ENCODE measurements around the gene TMEM255B.

TMEM255B gene

DNA sequence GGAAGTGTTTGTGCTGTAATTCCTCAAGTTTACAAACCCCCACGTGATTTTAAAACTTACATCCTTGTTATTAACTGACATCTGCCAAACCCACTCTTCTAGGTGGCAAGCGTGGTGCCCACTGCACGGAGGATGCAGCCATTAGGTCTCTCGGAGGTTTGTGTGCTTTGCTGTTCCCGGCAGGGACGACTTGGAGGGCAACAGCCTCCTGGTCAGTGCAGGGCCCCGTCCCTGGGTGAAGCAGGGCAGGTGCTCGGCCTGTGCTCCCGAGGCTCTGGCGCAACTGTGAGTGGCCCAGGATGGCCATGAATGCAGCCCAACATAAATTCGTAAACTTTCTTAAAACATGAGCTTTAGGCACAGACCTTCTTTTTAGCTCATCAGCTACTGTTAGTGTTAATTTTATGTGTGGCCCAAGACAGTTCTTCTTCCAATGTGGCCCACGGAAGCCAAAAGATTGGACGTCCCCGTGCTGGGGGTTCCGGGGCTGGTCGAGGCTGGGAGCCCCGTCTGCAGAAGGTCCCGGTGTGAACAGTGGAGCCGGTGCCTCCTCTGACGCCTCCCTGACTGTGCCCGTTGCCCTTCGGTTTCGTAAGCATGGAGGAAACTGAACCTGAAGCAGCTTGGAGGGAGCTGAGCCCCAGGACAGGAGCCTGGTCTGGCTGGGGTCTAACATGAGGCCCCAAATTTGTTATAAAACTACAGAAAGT, 93.0 kb downstream of the TMEM255B start:
- no peak for DNase-seq

DNA sequence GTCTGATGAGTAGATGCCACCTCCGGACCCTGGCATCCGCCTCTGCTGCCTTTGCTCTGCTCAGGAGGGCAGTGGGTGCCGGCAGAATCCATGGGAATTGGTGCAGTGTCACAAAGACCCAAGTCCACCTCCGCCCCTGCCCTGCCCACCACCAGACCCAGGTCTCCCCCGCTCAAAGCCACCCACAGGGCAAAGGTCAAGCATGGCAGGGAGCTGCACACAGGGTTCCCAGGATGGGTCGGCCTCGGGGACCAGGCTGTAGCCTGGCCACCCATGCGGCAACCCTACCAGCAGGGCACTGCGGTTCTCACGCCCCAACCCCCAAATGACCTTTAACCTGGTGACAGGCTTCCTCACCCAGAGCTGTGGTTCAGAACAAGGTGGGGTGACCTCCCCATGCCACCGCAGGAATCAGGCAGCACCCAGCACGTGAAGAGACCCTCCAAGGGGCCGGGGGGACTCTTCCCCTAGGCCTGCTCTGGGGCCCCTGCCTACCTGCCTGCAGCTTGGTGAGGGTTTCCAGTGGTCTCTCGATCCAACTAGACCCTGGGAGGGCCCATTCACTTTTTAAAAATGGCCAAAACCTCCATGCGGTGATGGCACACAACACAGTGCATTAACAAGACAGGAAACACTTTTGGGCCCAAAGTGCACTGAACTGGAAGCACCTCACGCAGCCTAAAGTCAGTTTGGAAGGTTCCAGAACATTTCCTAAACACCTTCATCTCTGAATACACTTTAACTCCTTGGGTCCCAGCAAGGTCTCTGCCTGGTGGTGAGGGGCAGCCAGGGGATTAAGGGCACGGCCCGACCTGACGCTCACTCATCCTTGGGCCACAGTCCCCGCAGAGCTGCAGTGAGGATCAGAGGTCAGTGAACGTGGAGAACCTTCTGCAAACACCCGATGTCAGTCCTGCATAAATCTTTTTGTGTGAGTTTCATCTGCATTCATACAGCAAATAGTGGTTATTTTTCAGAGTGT, 93.8 kb downstream of the TMEM255B start:
- no peak for DNase-seq

DNA sequence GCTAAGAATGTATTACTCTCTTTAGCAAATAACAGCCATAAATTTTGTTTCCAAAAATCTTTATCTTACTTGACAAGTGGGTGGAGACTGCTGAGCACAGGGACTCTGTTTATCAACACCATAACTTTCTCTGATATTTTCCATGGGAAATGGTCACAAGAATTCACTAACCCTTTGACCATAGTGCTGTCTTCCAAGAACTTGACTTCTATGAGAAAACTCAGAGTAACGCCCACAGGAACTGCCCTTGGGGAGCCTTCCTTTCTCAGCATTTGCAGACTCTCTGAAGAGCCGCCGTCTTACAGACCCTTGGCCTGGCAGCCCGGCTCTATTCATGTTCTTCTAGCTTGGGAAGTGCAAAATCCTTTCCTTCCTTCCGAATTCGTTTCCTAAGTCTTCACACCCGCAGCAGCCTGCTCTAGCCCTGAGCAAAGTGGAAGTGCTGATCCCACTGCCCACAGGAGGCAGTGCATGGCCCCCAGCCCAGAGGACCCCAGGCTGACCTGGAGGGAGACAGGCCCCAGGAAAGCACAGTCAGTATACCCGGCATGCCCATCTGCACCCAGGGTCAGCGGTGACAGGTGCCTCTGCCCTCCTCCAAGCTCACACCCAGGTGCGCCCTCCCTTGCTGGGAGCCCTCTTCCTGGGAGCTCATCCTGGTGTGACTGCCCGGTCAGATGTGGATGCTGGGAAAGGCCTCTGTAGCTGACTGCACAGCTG, 94.7 kb downstream of the TMEM255B start:
- DNase-seq: peak in 2 of 3 experiments; percentile 61 to 74

DNA sequence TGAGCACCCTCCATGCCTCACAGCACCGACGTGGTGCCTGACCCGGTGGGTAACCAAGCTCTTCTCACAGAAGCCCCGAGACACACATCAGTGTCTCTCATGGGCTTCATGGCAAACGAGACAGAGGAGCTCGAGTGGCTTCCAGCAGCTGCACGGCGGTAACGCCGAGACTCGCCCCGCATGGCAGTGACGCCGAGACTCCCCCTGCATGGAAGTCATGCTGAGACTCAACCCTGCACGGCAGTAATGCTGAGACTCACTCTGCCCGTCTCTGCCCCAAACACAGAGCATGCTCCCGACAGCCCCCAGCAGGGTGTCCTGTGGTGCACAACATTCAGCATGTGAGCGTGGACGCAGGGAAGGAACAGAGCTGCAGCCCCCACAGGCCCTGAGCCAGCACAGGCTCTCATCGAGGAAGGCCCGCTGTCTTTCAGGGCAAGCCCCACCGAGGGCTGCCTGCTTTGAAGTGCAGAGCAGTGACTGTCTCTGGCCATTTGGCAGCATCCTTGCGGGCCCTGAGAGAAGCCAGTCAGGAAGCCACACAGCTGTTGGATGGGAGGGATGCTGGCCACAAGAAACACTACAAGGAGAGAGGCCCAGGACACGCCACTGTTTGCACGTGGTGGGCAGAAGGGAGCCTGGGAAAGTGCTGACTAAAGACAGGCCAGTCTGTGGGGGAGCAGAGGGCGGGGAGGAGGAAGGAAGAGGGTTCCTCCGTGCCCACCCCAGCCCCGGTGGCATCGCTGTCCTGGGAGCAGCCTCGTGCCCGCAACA, 95.4 kb downstream of the TMEM255B start:
- DNase-seq: peak; percentile 50 to 74 (median 61)

DNA sequence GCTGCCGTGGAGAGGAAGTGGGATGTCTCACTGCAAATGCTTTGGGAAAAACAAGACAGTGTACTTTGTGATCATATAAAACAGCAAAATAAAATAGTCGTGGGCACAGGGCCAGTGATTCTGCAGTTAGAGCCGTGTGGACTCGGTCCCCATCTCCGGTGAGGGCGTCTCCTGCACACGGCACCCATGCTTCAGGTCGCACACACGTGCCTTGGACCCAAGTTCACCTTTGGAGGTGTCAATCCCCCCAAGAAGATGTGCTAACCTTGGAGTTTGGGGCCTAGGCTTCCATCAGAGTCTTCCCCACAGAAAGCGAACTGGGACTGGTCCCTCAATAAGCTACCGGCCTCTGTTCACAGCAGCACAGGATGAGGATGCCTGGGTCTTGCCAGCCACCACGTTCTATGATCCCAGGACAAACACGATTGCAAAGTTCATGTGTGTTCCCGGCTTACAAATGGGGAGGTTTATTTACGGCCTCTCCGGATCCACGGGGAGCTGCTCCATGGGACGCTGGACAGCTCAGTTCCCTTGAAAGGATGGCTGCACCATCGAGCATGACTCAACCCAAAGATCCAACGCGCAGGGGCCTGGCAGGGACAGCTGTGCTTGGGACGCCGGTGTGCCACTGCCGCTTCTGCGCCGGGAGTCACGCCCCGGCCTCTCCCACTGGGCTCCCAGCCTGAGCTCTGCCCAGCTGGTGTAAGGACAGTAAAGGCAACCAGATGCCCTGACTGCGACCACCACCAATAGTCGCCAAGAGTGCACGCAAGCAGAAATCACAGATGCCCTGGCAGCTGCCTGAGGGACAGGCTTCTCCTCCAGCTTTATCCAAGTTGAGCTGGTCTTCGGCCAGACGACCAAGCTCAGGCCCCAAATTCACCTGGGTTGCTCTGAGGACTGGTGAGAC, 96.2 kb downstream of the TMEM255B start:
- DNase-seq: no peak

DNA sequence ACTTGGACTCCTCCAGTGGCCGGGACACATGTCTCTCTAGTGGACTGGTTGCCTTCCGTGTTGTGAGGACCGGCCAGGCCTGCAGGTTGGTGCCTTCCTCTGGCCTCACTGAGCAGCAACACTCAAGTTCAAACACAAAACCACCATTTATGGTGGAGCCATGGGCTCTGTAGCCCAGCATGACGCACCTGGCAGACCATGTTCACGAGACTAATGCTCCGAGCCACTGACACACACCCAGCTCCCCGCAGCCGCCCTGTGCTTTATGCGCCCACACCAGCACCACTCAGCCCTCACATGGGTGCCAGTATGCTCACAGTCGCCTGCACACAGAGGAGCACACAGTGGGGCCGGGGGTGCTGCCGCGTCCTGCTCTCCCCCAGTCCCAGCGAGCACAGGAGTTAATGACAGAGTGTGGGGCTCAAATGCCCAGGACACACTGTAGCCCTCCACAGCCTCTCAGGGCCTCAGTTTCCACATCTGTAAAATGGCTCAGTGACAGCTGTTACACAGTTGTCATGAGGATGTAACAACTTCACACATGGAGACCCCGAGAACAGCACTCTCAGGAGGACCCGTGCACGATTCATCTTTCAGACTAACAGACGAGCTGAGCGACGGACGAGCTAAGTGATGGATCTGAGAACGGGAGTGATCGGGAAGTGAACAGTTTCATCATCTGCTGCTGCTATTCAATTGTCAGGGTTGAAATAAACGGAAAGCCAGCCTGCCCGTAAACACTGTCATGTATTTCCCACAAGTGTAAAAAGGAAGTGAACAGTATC, 97.1 kb downstream of the TMEM255B start:
- DNase-seq: no peak

DNA sequence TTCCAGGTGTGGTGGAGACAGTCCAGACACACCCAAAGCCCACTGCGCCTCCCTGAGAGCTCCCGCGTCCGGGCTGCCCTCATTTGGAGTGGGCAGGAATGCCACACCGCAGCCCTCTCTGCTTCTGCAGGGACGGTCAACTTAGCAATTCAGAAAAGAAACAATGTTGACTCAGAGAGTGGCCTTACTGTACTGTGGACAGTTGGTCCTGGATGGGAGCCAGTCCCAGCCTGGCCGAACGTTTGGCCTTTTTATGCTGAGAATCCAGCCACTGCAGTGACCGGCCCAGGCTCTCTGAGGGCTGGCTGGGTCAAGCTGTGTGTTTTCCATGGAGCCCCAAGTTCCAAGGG, 97.7 kb downstream of the TMEM255B start:
- no peak for DNase-seq

DNA sequence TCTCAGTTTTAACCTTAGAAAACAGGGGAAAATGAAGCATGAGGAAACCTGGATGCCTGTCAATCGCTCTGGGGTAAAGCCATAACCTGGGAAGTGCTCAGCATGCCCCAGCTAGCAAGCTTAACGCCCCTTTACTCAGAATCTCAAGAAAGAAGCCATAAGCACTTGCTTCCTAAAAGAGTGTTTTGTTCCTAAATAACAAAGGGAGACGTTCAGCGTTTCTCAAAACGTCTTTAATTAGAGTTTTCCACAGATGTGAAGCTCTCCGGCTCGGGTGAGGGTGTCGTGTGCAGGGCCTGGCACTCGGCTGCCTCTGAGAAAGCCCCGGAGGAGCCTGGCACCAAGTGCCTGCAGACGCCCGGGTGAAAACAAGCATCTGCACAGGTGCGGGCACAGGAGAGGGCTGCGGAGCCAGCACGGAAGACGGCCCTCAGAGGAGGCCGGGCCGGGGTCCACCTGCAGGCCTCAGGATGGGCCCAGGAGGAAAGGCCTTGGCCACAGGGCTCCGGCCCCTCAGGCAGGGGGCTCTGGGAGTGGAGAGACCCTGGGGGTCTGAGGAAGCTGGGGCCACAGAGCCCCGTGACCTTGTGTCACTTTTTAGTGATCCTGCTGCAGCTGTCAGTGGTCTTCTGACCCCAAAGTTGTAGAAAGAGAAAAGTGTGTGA, 98.6 kb downstream of the TMEM255B start:
- DNase-seq: no peak

DNA sequence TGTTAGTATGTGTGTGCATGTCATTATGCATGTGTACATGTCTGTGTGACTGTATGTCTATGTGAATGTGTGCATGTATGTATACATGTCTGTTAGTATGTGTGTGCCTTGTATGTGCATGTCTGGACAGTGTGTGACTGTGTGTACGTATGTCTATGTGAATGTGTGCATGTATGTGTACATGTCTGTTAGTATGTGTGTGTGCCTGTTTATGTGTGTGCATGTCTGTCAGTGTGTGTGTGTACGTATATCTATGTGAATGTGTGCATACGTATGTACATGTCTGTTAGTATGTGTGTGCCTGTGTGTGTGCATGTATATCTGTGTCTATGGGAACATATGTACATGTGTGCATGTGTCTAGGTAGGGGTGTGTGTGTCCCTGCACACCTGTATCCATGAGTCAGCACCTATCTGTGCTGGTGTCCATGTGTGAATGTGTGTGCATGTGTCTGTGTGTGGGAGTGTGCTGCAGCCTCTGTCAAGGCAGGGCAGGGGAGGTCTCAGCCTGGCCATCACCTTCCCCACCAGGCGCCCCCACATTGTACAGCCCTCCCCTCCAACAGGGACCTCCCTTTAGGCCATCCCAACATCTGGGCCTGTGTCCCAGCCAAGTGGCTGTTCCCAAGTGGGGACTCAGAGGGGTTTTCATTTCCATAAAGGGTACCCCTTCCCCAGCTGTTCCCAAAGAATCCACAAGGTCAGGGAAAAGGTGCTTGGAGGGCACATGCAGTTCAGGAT, 100.5 kb downstream of the TMEM255B start:
- no peak for DNase-seq

DNA sequence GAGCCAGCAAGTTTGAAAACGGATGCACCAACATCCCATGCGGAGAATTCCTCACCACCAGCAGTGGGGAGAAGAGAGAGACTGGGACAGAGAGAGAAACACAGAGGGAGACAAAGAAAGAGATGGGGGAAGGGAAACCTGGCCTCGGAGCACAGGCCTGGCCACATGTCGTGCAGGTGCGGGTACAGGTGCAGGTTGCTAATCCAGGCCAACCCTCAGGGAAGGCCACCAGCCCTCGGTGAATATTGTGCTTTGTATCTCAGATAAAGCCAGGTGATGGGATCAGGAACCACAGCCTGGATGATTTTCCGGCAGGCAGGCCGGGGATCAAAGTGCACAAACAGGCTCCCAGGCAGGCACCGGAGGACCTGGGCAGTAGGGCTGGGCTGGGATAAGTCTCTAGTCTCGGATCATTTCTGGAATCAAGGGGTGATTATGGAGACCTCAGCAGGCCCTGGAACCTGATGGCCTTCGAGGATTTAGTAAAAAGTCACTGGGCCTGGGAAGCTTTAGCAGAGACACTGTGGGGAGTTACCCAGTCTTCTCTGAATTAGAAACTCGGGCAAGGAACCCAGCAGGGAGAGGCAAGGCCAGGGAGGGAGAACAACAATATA, 101.1 kb downstream of the TMEM255B start:
- peak in 1 of 3 experiments; percentile 42 for DNase-seq

DNA sequence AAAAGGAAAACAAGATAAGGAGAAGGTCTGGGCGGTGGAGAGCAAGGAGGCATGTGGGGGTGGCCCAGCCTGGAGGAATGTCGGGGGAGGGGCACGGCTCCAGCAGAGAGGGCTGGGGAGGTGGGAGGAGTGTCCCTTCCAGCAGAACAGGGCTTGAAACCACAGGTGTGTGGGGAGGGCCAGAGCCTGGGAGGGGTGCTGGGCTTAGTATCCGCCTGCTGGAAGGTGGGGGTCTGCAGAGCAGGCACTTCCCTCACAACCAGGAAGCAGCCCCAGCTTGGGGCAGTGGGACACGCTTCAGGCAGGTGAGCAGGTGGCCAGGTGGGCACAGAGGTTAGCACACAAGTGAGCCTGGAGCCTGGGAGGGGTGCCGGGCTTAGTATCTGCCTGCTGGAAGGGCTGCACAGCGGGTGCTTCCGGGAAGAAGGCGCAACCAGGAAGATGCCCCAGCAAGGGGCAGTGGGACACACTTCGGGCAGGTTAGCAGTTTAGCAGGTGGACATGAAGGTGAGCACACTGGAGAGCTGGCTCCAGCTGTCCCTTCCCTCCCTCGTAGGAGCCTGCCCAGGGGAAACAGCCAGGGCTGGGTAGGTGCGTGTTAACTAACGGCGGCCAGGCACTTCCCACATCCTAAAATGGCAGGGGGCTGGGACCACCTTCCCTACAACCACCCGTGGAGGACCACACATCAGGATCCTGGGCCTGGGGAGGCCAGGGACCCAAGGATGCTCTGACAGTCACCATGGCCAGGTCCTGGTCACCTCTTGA, 101.8 kb downstream of the TMEM255B start:
- peak in 2 of 3 experiments; percentile 30 to 54 for DNase-seq

DNA sequence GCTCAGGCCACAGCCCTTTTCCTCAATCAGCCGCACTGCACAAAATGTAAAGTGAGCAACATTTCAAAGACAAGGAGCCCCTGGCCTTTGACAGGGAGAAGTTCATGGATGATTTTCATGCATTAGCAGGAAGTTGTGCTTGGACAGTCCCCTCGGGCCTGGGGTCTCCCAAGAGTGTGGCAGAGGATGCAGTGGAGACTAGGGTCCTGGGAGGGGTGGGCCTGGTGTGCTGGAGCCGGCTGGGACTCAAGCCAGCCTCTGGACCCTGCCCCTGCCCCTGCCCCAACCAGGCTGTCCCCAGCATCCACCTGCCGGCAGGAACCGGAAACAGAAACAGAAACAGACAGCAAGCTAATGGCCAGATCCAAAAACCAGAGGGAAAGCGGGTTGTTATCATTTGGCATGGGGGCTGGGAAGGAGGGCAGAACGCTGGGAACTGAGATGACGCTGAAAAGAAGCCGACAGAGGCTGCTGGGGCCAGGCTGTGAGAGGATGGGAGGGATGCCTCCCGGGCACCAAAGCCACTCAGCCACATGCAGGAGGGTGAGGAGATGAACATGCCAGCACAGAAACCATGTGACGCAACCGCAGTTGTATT, 102.5 kb downstream of the TMEM255B start:
- no peak for DNase-seq

DNA sequence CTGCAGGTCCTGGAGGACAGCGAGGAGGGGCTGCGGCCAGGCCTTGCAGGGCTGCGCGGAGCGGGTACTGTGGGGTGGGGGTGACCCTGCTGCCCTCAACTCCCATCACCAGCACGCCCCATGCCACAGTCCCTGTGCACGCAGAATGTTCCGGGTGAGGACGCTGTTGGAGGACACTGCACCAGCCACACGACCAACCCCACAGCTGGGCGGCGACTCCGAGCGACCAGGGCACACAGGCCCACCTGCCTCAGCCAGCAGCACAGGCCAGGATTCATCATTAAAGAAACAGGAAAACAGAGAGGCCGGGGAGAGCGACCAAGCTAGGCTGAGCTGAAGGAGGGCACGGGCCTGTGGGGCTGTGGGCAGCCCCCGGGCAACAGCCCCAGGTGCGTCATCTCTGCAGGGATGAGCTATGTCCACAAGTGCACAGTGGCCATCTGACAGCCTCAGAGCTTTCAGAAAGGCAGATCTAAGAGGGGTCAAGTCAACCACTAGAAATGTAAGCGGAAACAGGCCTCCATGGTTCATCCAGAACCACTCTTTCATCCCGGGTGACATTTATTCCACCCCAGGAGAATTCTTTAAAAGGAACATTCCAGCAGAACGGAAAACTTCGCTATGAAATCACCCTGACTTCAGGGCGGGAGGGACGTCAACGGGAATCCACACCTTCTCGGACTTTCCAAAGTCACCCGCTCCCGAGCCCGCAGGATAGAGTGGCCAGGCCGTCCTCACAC, 103.3 kb downstream of the TMEM255B start:
- DNase-seq: no peak

DNA sequence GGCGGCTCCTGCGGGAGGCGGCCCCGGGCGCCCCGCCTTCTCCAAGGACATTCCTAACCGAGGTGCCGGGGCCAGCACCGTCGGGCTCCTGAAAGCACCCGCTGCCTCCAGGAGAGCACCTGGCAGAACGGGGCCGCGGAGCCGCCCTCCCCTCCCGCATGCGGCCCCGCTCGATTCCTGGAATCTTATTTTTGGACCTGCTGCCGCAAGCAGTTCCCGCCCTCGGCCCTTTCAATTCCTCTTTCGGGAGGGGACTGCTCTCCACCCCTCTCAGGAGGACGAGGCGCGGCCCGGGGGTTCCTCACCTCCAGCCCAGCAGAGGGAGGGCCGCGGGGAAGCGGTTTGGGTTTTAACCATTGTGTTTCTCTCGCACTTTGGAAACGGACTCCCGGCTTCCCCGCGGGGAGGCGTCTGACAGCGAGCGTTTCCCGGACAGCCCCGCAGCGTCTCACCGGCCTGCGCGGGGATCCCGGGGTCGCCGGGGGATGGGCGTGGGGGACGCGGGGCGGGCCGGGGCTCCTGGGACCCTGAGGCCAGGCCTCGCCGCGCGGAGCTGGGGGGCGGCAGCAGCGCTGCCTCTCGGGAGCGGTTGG, 104.0 kb downstream of the TMEM255B start:
- DNase-seq: peak; percentile 46 to 63 (median 59)

DNA sequence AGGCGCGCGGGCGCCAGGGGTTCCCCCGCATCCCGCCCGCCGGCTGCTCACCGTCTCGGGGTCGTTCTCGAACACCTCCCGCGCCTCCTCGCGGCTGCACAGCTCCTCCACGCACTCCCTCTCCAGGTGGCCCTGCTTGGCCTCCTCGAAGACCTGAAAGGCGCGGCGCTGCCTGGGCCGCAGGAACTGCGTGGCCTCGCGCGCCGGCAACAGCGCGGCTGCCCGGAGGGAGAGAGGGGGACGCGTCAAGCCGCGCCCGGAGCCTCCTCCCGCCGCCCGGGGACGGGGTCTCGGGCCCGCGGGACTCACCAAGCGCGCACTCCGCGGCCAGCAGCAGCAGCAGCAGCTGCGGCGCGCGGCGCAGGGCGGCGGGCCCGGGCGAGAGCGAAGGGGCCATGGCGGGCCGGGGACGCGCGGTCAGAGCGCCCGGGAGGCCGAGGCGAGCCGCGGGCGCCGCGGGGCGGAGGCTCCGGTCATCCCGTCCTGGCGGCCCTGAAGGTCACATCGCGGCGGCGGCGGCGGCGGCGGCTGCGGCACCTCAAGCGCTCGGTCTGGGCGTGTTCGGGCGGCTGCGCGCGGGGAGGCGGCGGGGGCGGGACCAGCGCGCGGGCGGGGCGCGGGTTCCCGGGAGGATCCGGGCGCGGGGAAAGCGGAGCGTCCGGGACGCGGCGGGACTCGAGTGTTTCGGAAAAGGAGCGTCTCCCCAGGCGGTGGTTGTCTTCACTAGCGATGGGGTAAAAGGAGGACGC, 104.7 kb downstream of the TMEM255B start, which contains the start of gene GAS6:
TSS of gene GAS6 (minus strand) at position 553 of the 749 bp plus-strand sequence. CDS start at position 397, 156 bp downstream.
- peak; percentile 68 to 93 (median 82) for DNase-seq

All from NCI-H1417 (cell line).